GM12872 (cell line): Measurements from ENCODE around the gene CMTR2.

ENCODE experiments used
- TF ChIP-seq, protein P1 (sequence below): IDR thresholded peaks from 3 replicates; pipeline ENCODE4 v1.5.1; 2011; ENCODE audit warnings: low read depth, mild to moderate bottlenecking, low read length, moderate library complexity; ENCODE audit not compliant: insufficient read depth

Gene CMTR2

DNA sequence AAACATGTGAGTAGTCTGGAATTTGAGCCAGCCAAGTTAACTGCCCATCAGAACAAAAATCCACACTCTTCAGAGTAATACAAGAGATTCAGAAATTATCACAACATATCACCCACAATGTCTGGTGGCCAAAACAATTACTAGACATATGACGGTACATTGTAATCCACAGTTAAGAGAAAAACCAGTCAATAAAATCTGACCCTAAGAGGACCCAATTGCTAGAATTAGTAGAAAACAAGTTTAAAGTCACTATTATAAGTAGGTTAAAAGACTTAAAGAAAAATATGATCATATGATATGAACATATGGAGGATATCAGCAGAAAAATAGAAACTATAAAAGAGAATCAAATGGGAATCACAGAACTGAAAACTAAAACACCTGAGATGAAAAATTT, 15.8 kb downstream of the CMTR2 start:
- TF ChIP-seq, protein P1, sequence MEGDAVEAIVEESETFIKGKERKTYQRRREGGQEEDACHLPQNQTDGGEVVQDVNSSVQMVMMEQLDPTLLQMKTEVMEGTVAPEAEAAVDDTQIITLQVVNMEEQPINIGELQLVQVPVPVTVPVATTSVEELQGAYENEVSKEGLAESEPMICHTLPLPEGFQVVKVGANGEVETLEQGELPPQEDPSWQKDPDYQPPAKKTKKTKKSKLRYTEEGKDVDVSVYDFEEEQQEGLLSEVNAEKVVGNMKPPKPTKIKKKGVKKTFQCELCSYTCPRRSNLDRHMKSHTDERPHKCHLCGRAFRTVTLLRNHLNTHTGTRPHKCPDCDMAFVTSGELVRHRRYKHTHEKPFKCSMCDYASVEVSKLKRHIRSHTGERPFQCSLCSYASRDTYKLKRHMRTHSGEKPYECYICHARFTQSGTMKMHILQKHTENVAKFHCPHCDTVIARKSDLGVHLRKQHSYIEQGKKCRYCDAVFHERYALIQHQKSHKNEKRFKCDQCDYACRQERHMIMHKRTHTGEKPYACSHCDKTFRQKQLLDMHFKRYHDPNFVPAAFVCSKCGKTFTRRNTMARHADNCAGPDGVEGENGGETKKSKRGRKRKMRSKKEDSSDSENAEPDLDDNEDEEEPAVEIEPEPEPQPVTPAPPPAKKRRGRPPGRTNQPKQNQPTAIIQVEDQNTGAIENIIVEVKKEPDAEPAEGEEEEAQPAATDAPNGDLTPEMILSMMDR = no peak

DNA sequence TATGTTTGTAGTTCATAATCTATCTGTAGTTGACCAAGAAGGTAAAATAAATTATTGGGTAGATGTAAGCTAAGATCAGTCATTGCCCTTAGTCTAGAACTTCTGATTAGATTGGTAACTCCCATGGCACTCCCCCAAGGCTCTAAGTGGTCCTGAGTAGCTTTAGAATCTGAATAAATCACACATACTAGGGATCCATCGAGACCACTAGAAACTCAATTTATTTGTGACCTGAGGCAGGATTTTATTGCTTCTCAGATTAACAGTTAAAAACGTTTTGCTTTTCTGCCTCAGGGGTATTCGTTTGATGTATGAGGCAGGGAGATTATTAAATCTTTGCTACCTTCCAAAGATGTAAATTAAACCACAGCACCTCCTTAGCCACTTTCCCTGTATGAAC, 24.9 kb downstream of the CMTR2 start:
- TF ChIP-seq, protein P1 = no peak

DNA sequence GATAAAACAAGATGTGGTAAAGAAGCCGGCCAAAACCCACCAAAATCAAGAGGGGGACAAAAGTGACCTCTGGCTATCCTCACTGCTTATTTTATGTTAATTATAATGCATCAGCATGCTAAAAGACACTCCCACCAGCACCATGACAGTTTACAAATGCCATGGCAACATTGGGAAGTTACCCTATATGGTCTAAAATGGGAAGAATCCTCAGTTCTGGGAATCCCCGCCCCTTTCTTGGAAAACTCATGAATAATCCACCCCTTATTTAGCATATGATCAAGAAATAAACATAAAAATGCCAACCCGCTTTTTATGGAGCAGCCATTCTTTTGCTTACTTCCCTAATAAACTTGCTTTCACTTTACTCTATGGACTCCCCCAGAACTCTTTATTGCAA, 25.6 kb downstream of the CMTR2 start:
- TF ChIP-seq, protein P1 = no peak

DNA sequence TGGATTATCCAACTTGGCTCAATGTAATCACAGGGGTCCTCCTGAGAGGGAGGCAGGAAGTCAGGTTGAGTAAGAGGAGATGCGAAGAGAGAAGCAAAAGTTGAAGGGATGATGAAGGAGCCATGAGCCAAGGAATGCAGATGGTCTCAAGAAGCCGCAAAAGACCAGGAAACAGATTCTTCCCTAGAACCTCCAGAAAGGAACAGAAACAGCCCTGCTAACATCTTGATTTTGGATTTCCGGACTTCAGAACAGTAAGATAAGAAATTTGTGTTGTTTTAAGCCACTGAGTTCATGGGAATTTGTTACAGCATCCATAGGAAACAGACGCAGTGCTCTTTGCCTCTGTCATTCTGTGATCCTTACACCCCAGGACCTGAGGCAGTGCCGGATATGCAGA, 26.8 kb downstream of the CMTR2 start:
- TF ChIP-seq, protein P1 = no peak

DNA sequence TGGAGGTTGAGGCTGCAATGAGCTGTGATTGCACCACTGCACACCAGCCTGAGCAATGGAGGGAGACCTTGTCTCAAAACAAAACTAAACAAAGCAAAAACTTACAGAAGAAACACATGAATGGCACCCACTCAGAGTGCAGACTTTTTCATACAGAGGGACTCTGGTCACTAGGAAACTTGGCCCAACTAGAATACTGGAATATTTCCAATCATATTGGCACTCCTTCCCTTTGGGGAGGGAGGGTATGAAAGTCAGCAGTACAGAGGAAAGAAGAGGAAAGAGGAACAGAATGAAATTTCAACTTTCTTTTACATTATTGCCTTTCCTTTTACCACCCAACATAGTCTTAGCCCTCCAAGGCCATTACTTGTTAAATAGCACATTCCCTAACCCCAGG, 28.2 kb downstream of the CMTR2 start:
- TF ChIP-seq, protein P1 = no peak

DNA sequence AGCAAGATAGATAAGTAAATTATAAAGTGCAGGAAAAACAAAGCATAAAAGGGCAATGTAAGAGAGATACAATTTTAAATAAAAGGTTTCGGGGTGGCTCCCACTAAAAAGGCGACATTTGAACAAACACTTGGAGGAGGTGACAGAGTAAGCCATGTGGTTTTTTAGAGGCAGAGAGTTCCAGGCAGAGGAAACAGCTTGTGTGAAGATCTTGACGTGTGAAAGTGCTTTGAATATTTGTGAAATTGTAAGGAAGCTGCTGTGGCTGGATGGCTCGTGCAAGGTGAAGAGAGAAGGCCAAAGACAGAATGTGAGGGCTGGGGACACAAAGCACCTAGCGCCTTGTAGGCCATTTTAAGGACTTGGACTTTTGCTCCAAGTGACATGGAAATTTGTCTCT, 30.1 kb downstream of the CMTR2 start:
- TF ChIP-seq, protein P1 = no peak

DNA sequence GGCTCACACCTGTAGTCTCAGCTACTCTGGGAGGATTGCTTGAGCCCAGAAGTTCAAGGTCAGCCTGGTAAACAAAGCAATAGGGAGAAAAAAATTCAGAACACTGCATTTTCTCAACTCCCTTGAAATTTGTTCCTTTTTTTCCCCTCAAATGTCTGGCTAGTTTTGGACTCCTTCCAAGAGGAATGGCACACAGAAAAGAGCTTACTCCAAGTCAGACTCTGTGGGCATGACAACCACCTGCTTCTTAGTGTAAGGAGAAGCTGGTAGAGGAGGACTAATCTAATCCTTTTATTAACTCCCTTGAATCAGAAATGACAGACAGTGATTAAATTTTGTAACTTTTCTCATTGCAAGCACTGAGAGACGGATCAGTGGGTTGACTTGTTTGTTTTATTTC, 30.8 kb downstream of the CMTR2 start:
- TF ChIP-seq, protein P1 = no peak

DNA sequence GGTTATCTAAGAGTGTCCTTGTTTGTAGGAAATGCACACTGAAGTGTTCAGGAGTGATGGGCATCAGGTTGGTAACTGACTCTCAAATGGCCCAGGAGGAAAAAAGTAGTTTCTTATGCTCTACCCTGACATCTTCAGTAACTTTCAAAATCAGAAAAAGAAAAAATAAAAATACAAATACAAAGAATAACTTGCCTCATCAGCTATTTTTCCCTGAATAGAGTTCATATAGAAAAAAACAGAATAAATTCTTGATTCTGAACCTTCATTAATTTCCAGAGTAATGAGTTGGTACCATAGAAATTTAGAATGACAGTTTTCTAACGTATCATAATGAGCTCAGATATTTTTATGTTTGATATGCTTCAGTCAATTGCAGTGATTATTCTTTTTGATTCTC, 31.4 kb downstream of the CMTR2 start:
- TF ChIP-seq, protein P1 = no peak
